Esophagus mucosa (tissue), 1 donor: Measurements from ENCODE around the gene DUSP9. TPM values are rescaled to one million over a fixed set of nuclear protein-coding genes. Genes with fewer than 3 reads are reported as not detected.
A peak's percentile ranks its signal among the peaks of the same experiment; 100 is the strongest.
"Not testable (repeated sequence)": the region's sequence is repeated elsewhere in the genome, so short reads cannot be mapped to it uniquely, and the experiment has no call there.

ENCODE experiments used
- ATAC-seq: fragments of 200-7000 bp; cut with Tn5 transposase; one replicate; pipeline ENCODE4 v1.9.1; 2020
- total RNA-seq: library from RNA; stranded (reverse); gene quantifications from one replicate; pipeline ENCODE4 v1.2.4, GENCODE V29; 2023
- donor health status: DM: yes; HTN: yes; CAD: no.

DUSP9 gene
- total RNA-seq, 1 donor from 2014 or later, result 0.76 TPM

- ATAC-seq, result peak; percentile 49
These were observed 46.4 kb downstream of the DUSP9 start for GRCh38 chrX:153693216-153694086.

- ATAC-seq, result not testable (repeated sequence)
These were observed 47.3 kb downstream of the DUSP9 start for GRCh38 chrX:153694256-153694655.

GRCh38 chrX:153694687-153695270 is 47.8 kb downstream of the DUSP9 start:
- ATAC-seq, result peak; percentile 1

- ATAC-seq, result no peak
These were observed 49.1 kb downstream of the DUSP9 start for GRCh38 chrX:153696100-153696499.

GRCh38 chrX:153696538-153696937 is 49.5 kb downstream of the DUSP9 start:
- not testable (repeated sequence) for ATAC-seq

- ATAC-seq, result peak; percentile 10
These were observed 50.2 kb downstream of the DUSP9 start for GRCh38 chrX:153696986-153697722.

- ATAC-seq, result no peak
These were observed 51.2 kb downstream of the DUSP9 start for GRCh38 chrX:153697924-153698865.

- ATAC-seq, result not testable (repeated sequence)
These were observed 52.3 kb downstream of the DUSP9 start for GRCh38 chrX:153699210-153699783.

- ATAC-seq, result peak; percentile 53
These were observed 52.9 kb downstream of the DUSP9 start for GRCh38 chrX:153699784-153700371.

- ATAC-seq, result no peak
These were observed 53.5 kb downstream of the DUSP9 start for GRCh38 chrX:153700376-153700945.

Other genes starting within 250 kb of the DUSP9 start
- not detected for gene PNMA6E, start 245.9 kb upstream of the DUSP9 start, total RNA-seq
- 0.08 TPM for gene ZFP92, start 235.7 kb upstream of the DUSP9 start, total RNA-seq
- gene TREX2, start 201.1 kb upstream of the DUSP9 start, total RNA-seq, result 2.0 TPM
- 16.6 TPM for gene HAUS7, start 176.6 kb upstream of the DUSP9 start, total RNA-seq
- 29.3 TPM for gene BGN, start 152.2 kb upstream of the DUSP9 start, total RNA-seq
- not detected for gene ATP2B3, start 129.6 kb upstream of the DUSP9 start, total RNA-seq
- gene CCNQ, start 48.1 kb upstream of the DUSP9 start, total RNA-seq, result 18.2 TPM
- gene PNCK, start 26.6 kb downstream of the DUSP9 start, total RNA-seq, result 1.00 TPM
- 62.0 TPM for gene SLC6A8, start 40.7 kb downstream of the DUSP9 start, total RNA-seq
- 191 TPM for gene BCAP31, start 77.2 kb downstream of the DUSP9 start, total RNA-seq
- gene ABCD1, start 77.7 kb downstream of the DUSP9 start, total RNA-seq, result 2.5 TPM
- gene PLXNB3, start 117.0 kb downstream of the DUSP9 start, total RNA-seq, result 11.2 TPM
- gene SRPK3, start 133.8 kb downstream of the DUSP9 start, total RNA-seq, result 0.12 TPM
- 32.6 TPM for gene IDH3G, start 147.2 kb downstream of the DUSP9 start, total RNA-seq
- gene SSR4, start 147.5 kb downstream of the DUSP9 start, total RNA-seq, result 168 TPM
- gene PDZD4, start 183.3 kb downstream of the DUSP9 start, total RNA-seq, result 0.68 TPM
- gene L1CAM, start 239.0 kb downstream of the DUSP9 start, total RNA-seq, result 0.80 TPM